Tibial nerve (tissue), 3 donors: ENCODE results near the gene GNAI3.

Source experiments
- POLR2A ChIP-seq, 2 donors: fragments of 450-650 bp; IDR thresholded peaks; one replicate each; pipeline ENCODE4 v1.6.1; 2017; ENCODE audit warnings: antibody characterized with exemption in 2 of 2, mild to moderate bottlenecking in 2 of 2, moderate library complexity in 2 of 2
- TF ChIP-seq, protein P1 (sequence below), 5 experiments: fragments of 200-600 bp in 3 of 5; fragments of 450-650 bp in 2 of 5; sonication (generic) in 3 of 5; IDR thresholded peaks; one replicate each; pipeline ENCODE4 v1.5.1; 2016 to 2019; ENCODE audit warnings: antibody characterized with exemption in 5 of 5, mild to moderate bottlenecking in 3 of 5, moderate library complexity in 2 of 5

DNA sequence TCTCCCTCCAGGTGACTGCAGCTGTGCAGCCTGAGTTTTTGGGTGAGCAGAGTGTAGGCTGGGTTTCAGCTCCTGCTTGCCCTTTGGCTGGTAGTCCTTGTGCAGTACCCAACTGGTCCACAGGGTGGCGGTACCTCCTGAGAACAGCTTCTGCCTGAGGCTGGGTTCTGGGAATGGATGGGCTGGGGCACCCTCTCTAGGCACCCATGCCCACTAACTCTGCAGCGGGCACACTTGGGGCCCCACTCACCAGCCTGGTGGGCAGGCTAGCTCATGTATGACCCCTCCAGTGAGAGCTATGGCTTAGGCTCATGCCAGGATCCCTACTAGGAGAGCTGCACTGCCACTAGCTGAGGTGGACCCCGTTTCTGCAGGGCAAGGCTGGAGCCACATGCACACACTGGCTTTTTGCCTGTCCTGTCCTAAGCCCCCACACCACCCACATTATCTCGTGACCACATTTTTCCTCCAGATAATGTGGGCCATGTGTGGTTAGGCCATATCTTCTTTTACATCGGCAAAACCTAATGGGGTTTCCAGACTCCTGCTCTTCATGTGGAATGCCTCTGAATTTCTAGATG lies 92.0 kb downstream of the GNAI3 start:
- TF ChIP-seq, protein P1, sequence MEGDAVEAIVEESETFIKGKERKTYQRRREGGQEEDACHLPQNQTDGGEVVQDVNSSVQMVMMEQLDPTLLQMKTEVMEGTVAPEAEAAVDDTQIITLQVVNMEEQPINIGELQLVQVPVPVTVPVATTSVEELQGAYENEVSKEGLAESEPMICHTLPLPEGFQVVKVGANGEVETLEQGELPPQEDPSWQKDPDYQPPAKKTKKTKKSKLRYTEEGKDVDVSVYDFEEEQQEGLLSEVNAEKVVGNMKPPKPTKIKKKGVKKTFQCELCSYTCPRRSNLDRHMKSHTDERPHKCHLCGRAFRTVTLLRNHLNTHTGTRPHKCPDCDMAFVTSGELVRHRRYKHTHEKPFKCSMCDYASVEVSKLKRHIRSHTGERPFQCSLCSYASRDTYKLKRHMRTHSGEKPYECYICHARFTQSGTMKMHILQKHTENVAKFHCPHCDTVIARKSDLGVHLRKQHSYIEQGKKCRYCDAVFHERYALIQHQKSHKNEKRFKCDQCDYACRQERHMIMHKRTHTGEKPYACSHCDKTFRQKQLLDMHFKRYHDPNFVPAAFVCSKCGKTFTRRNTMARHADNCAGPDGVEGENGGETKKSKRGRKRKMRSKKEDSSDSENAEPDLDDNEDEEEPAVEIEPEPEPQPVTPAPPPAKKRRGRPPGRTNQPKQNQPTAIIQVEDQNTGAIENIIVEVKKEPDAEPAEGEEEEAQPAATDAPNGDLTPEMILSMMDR (IDR thresholded peaks at IDR 0.05), result peak; percentile 90 to 96 (median 95)
- no peak for TF ChIP-seq POLR2A (IDR thresholded peaks at IDR 0.05)
